Measurements from ENCODE around the gene GBGT1. TPM values are rescaled to one million over a fixed set of nuclear protein-coding genes. Genes with fewer than 3 reads are reported as not detected.

The GBGT1 gene
- total RNA-seq, 1 donor from 2014 or later = 25.1 TPM

GRCh38 chr9:133103183-133103986 is 60.3 kb downstream of the GBGT1 start:
- DNase-seq (ENCODE audit: low spot score) = no peak

Other genes with a start within 250 kb of the GBGT1 start
- gene TSC1, start 219.3 kb downstream of the GBGT1 start, total RNA-seq = 36.3 TPM
- not detected for gene GFI1B, start 185.2 kb downstream of the GBGT1 start, total RNA-seq
- gene GTF3C5, start 132.9 kb downstream of the GBGT1 start, total RNA-seq = 32.3 TPM
- gene CEL, start 101.9 kb downstream of the GBGT1 start, total RNA-seq = 2.2 TPM
- 58.4 TPM for gene RALGDS, start 42.7 kb downstream of the GBGT1 start, total RNA-seq
- not detected for gene OBP2B, start 45.3 kb upstream of the GBGT1 start, total RNA-seq
- gene ABO, start 111.3 kb upstream of the GBGT1 start, total RNA-seq = 2.3 TPM
- gene SURF6, start 172.3 kb upstream of the GBGT1 start, total RNA-seq = 15.8 TPM
- gene MED22, start 184.2 kb upstream of the GBGT1 start, total RNA-seq = 25.6 TPM
- gene RPL7A, start 184.3 kb upstream of the GBGT1 start, total RNA-seq = 1,535 TPM
- gene SURF1, start 192.6 kb upstream of the GBGT1 start, total RNA-seq = 30.8 TPM
- 13.5 TPM for gene SURF2, start 192.6 kb upstream of the GBGT1 start, total RNA-seq
- gene SURF4, start 212.1 kb upstream of the GBGT1 start, total RNA-seq = 211 TPM
- gene STKLD1, start 212.5 kb upstream of the GBGT1 start, total RNA-seq = not detected

All from mesenteric fat pad (tissue), 1 donor.